ENCODE results near the gene XPNPEP3. TPM values are rescaled to one million over a fixed set of nuclear protein-coding genes. Genes with fewer than 3 reads are reported as not detected.
"Not testable (repeated sequence)": the region's sequence is repeated elsewhere in the genome, so short reads cannot be mapped to it uniquely, and the experiment has no call there.

The XPNPEP3 gene
- total and polyA plus RNA-seq, 10 donors, result 3.2 to 22.7 (median 12.7) TPM

DNA sequence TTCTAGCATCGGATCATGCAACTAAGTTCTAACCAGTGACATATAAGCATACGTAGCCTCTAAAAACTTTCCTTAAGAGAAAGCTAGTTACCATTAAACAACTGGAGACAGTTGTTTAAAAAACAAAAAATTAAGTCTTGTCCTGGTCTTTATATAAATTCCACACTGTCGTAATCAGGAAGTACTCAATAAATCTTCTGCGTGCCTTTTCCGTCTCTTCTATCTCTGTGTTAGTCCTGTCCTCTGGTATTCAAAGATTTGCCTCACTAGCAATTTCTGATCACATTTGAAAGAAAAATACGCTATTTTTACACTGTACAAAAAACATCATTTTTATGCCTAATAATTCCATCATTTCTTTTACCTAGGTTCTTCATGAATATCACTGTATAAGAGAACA, 27.8 kb upstream of the XPNPEP3 start:
- Histone ChIP-seq H3K9me3 (no peaks in the 10 kb centered on the region), H3K36me3 (peaks cover 0 to 100% (median 87%) of the 10 kb centered on the region in 6 donors), H3K4me3 (no peak overlapping the region), H3K27me3 (replicated peaks in 1 of 7) (no peaks in the 10 kb centered on the region), H3K27ac (no peak overlapping the region), H3K4me1 (no peaks in the 10 kb centered on the region)
- no peak for TF ChIP-seq POLR2AphosphoS5 (IDR thresholded peaks at IDR 0.05)
- TF ChIP-seq POLR2A (IDR thresholded peaks at IDR 0.05), result no peak
- TF ChIP-seq, protein P1, sequence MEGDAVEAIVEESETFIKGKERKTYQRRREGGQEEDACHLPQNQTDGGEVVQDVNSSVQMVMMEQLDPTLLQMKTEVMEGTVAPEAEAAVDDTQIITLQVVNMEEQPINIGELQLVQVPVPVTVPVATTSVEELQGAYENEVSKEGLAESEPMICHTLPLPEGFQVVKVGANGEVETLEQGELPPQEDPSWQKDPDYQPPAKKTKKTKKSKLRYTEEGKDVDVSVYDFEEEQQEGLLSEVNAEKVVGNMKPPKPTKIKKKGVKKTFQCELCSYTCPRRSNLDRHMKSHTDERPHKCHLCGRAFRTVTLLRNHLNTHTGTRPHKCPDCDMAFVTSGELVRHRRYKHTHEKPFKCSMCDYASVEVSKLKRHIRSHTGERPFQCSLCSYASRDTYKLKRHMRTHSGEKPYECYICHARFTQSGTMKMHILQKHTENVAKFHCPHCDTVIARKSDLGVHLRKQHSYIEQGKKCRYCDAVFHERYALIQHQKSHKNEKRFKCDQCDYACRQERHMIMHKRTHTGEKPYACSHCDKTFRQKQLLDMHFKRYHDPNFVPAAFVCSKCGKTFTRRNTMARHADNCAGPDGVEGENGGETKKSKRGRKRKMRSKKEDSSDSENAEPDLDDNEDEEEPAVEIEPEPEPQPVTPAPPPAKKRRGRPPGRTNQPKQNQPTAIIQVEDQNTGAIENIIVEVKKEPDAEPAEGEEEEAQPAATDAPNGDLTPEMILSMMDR (IDR thresholded peaks at IDR 0.05 in 8 of 11, conservative IDR thresholded peaks at IDR 0.05 in 3 of 11), result no peak
- intact Hi-C loops (cut with DNase I; ENCODE audit: low total_unique reads), result no loop called here
- WGBS, 5 donors, result 74 to 84% (median 80%) methylated on average over 6 of the region's 6 CpGs
- DNase-seq, result no peak

DNA sequence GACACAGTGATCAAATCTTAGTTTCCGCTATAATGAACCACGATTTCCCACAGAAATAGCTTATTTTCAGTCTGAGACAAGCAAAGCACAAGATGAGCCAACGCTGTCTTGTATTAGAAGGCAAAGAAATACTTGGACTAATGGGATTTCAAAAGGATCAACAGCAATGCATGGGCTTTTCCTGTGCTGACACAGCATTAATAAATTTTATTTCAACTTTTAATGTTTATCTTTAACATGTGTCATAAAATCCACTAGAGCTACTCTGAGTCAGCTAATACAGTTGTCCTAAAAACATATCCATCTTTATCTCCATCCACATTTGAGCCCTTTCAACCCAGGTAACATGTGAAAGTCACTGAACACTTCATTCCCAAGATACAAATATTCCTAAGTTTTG, 22.3 kb upstream of the XPNPEP3 start:
- no peak for DNase-seq
- Histone ChIP-seq H3K9me3 (no peaks in the 10 kb centered on the region), H3K27me3 (replicated peaks in 1 of 7) (no peaks in the 10 kb centered on the region), H3K36me3 (peaks cover 0 to 100% (median 95%) of the 10 kb centered on the region in 6 donors), H3K4me1 (no peaks in the 10 kb centered on the region), H3K4me3 (no peak overlapping the region), H3K27ac (no peak overlapping the region)
- TF ChIP-seq POLR2AphosphoS5 (IDR thresholded peaks at IDR 0.05) (no peak), POLR2A (IDR thresholded peaks at IDR 0.05) (no peak)
- TF ChIP-seq, protein P1 (IDR thresholded peaks at IDR 0.05 in 8 of 11, conservative IDR thresholded peaks at IDR 0.05 in 3 of 11), result no peak
- WGBS, 5 donors, result 95 to 98% (median 97%) methylated on average over 3 of the region's 3 CpGs
- intact Hi-C loops (cut with DNase I; ENCODE audit: low total_unique reads), result no loop called here

DNA sequence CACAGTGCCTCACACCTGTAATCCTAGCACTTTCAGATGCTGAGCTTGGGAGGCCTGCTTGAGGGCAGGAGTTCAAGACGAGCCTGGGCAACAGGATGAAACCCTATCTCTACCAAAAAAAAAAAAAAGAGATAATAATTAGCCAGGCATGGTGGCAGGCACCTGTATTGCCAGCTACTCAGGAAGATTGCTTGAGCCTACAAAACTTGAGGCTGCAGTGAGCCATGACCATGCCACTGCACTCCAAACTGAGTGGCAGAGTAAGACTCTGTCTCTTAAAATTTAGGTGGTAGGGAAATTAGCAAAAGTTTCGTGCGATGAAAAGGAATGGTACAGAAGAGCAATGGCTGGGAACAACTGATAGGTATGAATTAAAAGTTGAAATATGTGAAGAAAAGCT, 18.5 kb upstream of the XPNPEP3 start:
- Histone ChIP-seq H3K36me3 (peaks cover 0 to 100% (median 95%) of the 10 kb centered on the region in 6 donors), H3K4me1 (no peaks in the 10 kb centered on the region), H3K27me3 (replicated peaks in 1 of 7) (no peaks in the 10 kb centered on the region), H3K4me3 (no peak overlapping the region), H3K9me3 (no peaks in the 10 kb centered on the region), H3K27ac (no peak overlapping the region)
- TF ChIP-seq POLR2A (IDR thresholded peaks at IDR 0.05) (no peak), POLR2AphosphoS5 (IDR thresholded peaks at IDR 0.05) (no peak)
- TF ChIP-seq, protein P1 (IDR thresholded peaks at IDR 0.05 in 8 of 11, conservative IDR thresholded peaks at IDR 0.05 in 3 of 11), result no peak
- no peak for DNase-seq
- intact Hi-C loops (cut with DNase I; ENCODE audit: low total_unique reads), result no loop called here
- 88 to 94% (median 90%) methylated on average over 3 of the region's 3 CpGs for WGBS, 5 donors

DNA sequence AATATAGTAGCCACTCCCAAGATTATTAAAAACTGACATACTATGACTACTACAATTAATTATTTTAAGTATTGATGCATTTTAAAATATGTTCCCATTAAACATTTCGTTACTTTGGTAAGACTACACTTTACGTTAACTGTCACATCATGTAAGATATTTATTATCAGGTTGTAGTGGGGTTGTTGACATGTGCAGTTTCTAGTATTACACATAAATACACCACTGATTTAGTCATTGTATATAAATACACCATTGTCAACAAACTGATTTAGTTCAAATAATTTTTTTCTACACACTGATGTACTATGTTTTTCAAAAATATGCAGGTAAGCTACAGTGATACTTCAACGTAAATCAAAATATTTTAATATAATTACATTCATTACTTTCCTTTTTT, 12.0 kb upstream of the XPNPEP3 start:
- Histone ChIP-seq H3K4me3 (no peak overlapping the region), H3K27me3 (replicated peaks in 1 of 7) (no peaks in the 10 kb centered on the region), H3K36me3 (peaks cover 0 to 100% (median 92%) of the 10 kb centered on the region in 6 donors), H3K9me3 (no peaks in the 10 kb centered on the region), H3K27ac (no peak overlapping the region), H3K4me1 (no peaks in the 10 kb centered on the region)
- no peak for DNase-seq
- TF ChIP-seq, protein P1 (IDR thresholded peaks at IDR 0.05 in 8 of 11, conservative IDR thresholded peaks at IDR 0.05 in 3 of 11), result no peak
- TF ChIP-seq POLR2AphosphoS5 (IDR thresholded peaks at IDR 0.05), result no peak
- TF ChIP-seq POLR2A (IDR thresholded peaks at IDR 0.05), result no peak
- intact Hi-C loops (cut with DNase I; ENCODE audit: low total_unique reads), result no loop called here
- WGBS, 5 donors, result 94 to 99% (median 95%) methylated on average over 3 of the region's 3 CpGs

DNA sequence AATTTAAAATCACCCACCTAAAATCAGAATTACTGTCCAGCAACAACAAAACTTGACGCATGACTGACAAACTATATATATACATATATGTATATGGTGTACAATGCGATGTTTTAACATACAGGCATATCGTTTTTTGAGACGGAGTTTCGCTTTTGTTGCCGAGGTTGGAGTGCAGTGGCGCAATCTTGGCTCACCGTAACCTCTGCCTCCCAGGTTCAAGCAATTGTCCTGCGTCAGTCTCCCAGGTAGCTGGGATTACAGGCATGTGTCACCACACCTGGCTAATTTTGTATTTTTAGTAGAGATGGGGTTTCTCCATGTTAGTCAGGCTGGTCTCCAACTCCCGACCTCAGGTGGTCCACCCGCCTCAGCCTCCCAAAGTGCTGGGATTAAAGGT, 11.1 kb upstream of the XPNPEP3 start:
- WGBS, 5 donors, result 92 to 97% (median 94%) methylated on average over 11 of the region's 11 CpGs
- intact Hi-C loops (cut with DNase I; ENCODE audit: low total_unique reads); DNase-seq; H3K27me3 ChIP-seq (replicated peaks in 1 of 7); H3K9me3 ChIP-seq; H3K4me3 ChIP-seq; H3K4me1 ChIP-seq; H3K27ac ChIP-seq: not testable (repeated sequence)
- peaks cover 0 to 100% (median 87%) of the 10 kb centered on the region in 6 donors for H3K36me3 ChIP-seq

Measured in spleen (tissue), 11 donors.